PC-9 (cell line): ENCODE results near the gene DIAPH2.

ENCODE experiments used
- CTCF ChIP-seq: fragments of 200-600 bp; sonication (generic); conservative IDR thresholded peaks from 2 replicates; pipeline ENCODE4 v1.6.1; 2017; ENCODE audit warnings: mixed run types, antibody characterized with exemption, mild to moderate bottlenecking, moderate library complexity
- EZH2 ChIP-seq: fragments of 200-600 bp; sonication (generic); IDR thresholded peaks from 2 replicates; pipeline ENCODE4 v1.8.0; 2017; ENCODE audit warnings: antibody characterized with exemption, low read depth

GRCh38 chrX:97517763-97518162, 833.1 kb downstream of the DIAPH2 start:
- TF ChIP-seq EZH2 (no peak), CTCF (no peak)
